Measurements from ENCODE around the gene ATP5F1A. TPM values are rescaled to one million over a fixed set of nuclear protein-coding genes. Genes with fewer than 3 reads are reported as not detected.
"Not testable (repeated sequence)": the region's sequence is repeated elsewhere in the genome, so short reads cannot be mapped to it uniquely, and the experiment has no call there.

The ATP5F1A gene
- total RNA-seq, result 506 and 666 TPM in 2 replicates

DNA sequence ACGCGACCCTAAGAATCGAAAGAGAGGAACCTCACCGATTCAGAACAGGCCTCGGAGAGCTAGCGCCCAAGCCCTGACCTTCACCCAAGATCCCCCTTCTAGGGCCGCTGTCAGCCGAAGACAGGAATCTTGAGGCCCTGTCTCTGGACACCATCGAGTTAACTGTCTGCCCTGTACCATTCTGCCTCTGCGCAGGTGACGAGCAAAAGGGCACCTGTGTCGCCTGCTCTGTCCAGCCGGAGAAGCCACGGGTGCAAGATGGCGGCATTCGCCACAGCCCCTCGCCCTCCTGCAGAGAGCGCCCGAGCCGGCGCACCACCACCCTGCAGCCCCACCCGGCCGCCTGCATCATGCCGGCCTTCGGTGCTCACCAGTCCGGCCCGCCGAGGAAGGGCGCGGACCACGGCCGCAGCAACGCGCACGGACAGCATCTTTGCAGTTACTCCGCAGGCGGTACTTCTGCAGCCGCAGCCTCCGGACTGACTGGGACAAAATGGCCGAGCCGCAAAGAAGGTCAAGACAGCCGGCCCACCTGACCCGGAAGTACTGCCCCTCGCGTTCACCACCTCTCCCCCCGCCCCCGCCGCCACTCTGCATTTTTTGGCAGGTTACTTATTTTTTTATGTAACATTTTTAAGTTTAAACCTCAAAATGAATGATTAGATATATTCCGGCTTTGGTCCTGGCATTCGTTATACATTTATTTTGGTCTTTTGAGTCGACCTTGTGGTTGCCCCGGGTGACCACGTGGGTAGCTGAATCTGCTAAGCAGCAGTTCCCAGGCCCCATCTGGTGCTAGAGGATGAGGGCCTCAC is at the start of gene ATP5F1A:
ATP5F1A (minus strand) TSS at position 496 of the 815 bp plus-strand sequence; CDS start at position 431, 65 bp downstream.
- TF ChIP-seq, protein P1, sequence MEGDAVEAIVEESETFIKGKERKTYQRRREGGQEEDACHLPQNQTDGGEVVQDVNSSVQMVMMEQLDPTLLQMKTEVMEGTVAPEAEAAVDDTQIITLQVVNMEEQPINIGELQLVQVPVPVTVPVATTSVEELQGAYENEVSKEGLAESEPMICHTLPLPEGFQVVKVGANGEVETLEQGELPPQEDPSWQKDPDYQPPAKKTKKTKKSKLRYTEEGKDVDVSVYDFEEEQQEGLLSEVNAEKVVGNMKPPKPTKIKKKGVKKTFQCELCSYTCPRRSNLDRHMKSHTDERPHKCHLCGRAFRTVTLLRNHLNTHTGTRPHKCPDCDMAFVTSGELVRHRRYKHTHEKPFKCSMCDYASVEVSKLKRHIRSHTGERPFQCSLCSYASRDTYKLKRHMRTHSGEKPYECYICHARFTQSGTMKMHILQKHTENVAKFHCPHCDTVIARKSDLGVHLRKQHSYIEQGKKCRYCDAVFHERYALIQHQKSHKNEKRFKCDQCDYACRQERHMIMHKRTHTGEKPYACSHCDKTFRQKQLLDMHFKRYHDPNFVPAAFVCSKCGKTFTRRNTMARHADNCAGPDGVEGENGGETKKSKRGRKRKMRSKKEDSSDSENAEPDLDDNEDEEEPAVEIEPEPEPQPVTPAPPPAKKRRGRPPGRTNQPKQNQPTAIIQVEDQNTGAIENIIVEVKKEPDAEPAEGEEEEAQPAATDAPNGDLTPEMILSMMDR (IDR thresholded peaks at IDR 0.05; ENCODE audit: insufficient read depth, low read length, severe bottlenecking), result no peak

DNA sequence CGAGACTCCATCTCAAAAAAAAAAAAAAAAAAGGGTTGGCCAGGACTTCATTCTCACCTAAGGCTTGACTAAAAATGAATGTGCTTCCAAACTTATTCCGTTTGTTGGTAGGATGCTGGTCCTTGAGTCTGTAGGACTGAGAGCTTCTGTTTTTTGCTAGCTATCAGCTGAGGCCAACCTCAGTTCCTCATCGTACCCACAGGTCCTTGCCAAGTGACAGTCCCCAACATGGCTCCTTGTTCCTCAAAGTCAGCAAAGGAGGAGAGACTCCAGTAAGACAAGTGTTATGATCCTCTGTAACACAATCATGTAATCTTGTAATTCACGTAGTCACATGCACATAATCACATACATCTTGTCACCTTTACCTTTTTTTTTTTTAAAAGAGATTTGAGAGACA is 43.1 kb upstream of the ATP5F1A start:
- Histone ChIP-seq H3K27me3 (ENCODE audit: control insufficient read depth, insufficient read depth, low read length) (no peaks in the 10 kb centered on the region), H3K36me3 (ENCODE audit: control insufficient read depth, insufficient read depth, low read length) (no peaks in the 10 kb centered on the region), H3K4me3 (ENCODE audit: low read depth, low read length) (no peak overlapping the region)
- TF ChIP-seq, protein P1 (IDR thresholded peaks at IDR 0.05; ENCODE audit: insufficient read depth, low read length, severe bottlenecking), result no peak
- DNase-seq (ENCODE audit: low read depth) (no peak), FAIRE-seq (peak; percentile 28)

More for the DNA sequence above, at the start of gene ATP5F1A:
- Histone ChIP-seq H3K4me3 (ENCODE audit: low read depth, low read length) (peak within 1 kb of the TSS; percentile 90), H3K27me3 (ENCODE audit: control insufficient read depth, insufficient read depth, low read length) (no peaks in the 10 kb centered on the region), H3K36me3 (ENCODE audit: control insufficient read depth, insufficient read depth, low read length) (peaks cover 1% of the 10 kb centered on the region)
- no peak for FAIRE-seq
- peak; percentile 65 for DNase-seq (ENCODE audit: low read depth)

DNA sequence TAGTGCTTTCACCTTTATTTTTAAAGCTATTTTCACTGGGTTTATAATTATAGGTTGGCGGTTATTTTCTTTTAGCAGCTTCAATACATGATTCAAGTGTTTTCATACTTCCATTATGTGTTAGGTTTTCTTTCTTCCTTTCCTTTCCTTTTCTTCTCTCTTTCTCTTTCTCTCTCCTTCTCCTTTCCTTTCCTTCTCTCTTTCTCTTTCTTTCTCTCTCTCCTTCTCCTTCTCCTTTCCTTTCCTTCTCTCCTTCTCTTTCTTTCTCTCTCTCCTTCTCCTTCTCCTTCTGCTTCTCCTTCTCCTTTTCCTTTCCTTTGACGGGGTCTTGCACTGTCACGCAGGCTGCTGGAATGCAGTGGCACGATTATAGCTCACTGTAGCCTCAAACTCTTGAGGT is 42.1 kb upstream of the ATP5F1A start:
- TF ChIP-seq, protein P1 (IDR thresholded peaks at IDR 0.05; ENCODE audit: insufficient read depth, low read length, severe bottlenecking), result no peak
- DNase-seq (ENCODE audit: low read depth) (no peak), FAIRE-seq (no peak)
- H3K27me3 ChIP-seq (ENCODE audit: control insufficient read depth, insufficient read depth, low read length), result no peaks in the 10 kb centered on the region
- H3K4me3 ChIP-seq (ENCODE audit: low read depth, low read length), result no peak overlapping the region
- H3K36me3 ChIP-seq (ENCODE audit: control insufficient read depth, insufficient read depth, low read length), result no peaks in the 10 kb centered on the region

DNA sequence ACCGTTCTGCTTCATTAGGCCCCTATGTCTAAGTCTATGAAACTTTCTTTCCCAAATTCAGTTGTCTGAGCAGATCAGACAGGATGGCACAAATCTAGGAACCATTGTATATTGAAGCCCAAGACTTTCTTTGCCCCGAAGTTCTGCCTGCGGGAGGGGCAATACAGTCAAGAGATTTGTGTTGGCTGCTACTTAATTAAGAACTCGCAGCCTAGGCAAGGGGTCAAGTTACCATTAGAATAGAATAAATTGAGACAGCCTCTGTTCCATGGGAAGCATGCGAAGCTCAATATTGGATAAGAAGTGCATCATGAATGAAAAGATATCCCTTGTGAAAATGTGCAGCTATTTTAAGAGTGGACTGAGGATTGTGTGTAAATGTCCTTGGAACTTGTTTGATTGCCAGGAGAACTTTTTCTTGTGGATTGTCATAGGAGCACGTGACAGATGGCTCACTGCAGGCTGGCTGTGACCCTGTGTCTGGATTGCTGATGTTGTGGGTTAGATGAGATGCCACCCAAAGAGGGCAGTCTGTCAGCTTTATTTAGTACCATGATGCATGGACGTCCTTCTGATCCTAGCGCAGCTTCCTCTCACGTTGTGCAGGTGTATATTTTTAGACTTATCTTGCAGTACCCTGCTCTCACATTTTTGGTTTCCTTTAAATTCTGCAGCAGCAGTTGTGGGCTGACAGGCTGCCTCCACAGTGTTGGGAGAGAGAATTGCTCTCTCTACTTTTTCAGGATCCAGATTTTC is 37.0 kb upstream of the ATP5F1A start:
- FAIRE-seq, result peak; percentile 43
- no peaks in the 10 kb centered on the region for H3K36me3 ChIP-seq (ENCODE audit: control insufficient read depth, insufficient read depth, low read length)

DNA sequence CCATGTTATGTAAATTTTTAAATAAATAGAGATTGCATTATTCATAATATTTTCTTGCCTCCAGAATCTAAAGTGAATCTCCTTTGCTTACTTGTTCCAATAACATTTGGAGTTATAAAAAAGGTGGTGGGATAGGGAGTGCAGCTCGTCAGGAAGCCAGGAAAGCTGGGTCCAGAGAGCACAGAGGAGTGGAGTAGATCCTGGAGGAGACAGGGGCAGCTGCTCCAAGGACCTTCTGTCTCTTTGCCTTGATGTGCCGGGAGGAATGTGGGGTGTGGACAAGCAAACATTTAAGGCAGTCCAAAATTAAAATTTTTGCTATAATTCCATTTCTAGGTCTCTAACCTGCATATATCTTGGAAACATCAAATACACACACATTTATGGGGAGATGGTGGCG is 35.4 kb upstream of the ATP5F1A start:
- no peaks in the 10 kb centered on the region for H3K27me3 ChIP-seq (ENCODE audit: control insufficient read depth, insufficient read depth, low read length)
- no peaks in the 10 kb centered on the region for H3K36me3 ChIP-seq (ENCODE audit: control insufficient read depth, insufficient read depth, low read length)
- TF ChIP-seq, protein P1 (IDR thresholded peaks at IDR 0.05; ENCODE audit: insufficient read depth, low read length, severe bottlenecking), result no peak
- DNase-seq (ENCODE audit: low read depth), result no peak
- FAIRE-seq, result no peak
- no peak overlapping the region for H3K4me3 ChIP-seq (ENCODE audit: low read depth, low read length)

More for the DNA sequence above, 37.0 kb upstream of the ATP5F1A start:
- no peaks in the 10 kb centered on the region for H3K27me3 ChIP-seq (ENCODE audit: control insufficient read depth, insufficient read depth, low read length)
- DNase-seq (ENCODE audit: low read depth), result no peak
- no peak overlapping the region for H3K4me3 ChIP-seq (ENCODE audit: low read depth, low read length)
- TF ChIP-seq, protein P1 (IDR thresholded peaks at IDR 0.05; ENCODE audit: insufficient read depth, low read length, severe bottlenecking), result no peak

DNA sequence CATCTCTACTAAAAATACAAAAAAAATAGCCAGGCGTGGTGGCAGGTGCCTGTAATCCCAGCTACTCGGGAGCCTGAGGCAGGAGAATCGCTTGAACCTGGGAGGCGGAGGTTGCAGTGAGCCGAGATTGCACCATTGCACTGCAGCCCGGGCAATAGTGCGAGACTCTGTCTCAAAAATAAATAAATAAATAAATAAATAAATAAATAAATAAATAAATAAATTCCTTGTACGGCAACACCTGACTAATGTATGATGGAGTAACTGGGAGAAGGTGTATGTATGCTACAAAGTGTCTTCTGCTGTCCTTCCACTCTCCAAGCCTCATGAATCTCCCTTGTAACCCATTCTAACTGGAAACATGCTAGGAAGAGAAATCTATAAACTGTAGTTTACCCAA is 32.5 kb upstream of the ATP5F1A start:
- not testable (repeated sequence) for H3K36me3 ChIP-seq (ENCODE audit: control insufficient read depth, insufficient read depth, low read length); DNase-seq (ENCODE audit: low read depth); H3K4me3 ChIP-seq (ENCODE audit: low read depth, low read length); FAIRE-seq; H3K27me3 ChIP-seq (ENCODE audit: control insufficient read depth, insufficient read depth, low read length)

Data from bronchial epithelial cell (primary cell).